NCI-H2171 treated with DMSO at 0.1 percent for 48 hours (cell line): Measurements from ENCODE around the gene MRPS18C.
"Not testable (repeated sequence)": the region's sequence is repeated elsewhere in the genome, so short reads cannot be mapped to it uniquely, and the experiment has no call there.

Source experiments
- DNase-seq: peaks from one replicate; lab custom pipeline; 2025; lab: John Stamatoyannopoulos, UW

Gene MRPS18C

GRCh38 chr4:83498187-83498586 lies 42.3 kb downstream of the MRPS18C start:
- DNase-seq: no peak

GRCh38 chr4:83501671-83502070 lies 45.8 kb downstream of the MRPS18C start:
- DNase-seq: not testable (repeated sequence)

DNA sequence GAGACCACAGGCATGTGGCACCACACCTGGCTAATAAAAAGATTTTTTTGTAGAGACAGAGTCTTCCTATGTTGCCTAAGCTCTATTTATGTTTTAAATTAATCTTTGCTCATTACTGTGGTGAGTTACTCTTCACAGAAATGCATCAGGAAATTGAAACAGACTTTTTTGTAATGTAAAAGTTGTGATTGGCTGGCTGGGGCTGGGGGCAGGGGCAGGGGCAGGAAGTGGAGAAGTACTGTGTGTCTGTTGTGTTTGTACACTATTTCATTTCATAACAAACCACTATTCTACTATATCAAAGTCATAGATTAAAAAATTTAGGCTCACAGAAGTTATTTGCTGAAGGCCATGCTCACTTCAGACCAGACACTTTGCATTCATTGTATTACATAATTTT lies 48.1 kb downstream of the MRPS18C start:
- no peak for DNase-seq

DNA sequence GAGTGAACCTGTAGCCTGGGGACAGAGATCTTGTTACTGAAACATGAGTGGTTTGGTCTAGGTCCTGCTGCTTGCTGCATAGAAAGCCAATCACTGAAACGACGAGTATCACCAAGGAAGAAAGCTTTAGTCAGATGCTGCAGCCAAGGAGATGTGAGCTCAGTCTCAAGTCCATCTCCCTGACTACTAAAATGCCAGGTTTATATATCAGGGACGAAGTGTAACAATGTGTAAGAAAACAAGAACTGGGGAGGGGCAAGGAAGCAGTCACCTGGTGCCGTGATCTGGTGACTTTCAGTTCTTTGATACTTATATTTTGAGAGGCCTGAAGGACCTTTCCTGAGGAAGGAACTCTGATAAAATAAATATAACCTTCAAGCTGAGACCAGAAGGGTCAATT lies 48.6 kb downstream of the MRPS18C start:
- no peak for DNase-seq

GRCh38 chr4:83504996-83505395 lies 49.1 kb downstream of the MRPS18C start:
- no peak for DNase-seq

- not testable (repeated sequence) for DNase-seq
Observed at GRCh38 chr4:83509156-83509585, 53.3 kb downstream of the MRPS18C start.

- DNase-seq: no peak
Observed at GRCh38 chr4:83510442-83510841, 54.6 kb downstream of the MRPS18C start.
